Astrocyte (in vitro differentiated cells and primary cell): ENCODE measurements around the gene ERG.

Experiments used
- CTCF ChIP-seq: IDR thresholded peaks from 2 replicates; pipeline ENCODE4 v1.5.1; 2011; ENCODE audit warnings: low read depth, mild to moderate bottlenecking, inconsistent platforms, low read length, moderate library complexity; ENCODE audit not compliant: insufficient read depth
- EZH2 ChIP-seq: IDR thresholded peaks from 2 replicates; pipeline ENCODE4 v1.6.1; 2012; ENCODE audit warnings: mild to moderate bottlenecking, low read length, inconsistent platforms; ENCODE audit not compliant: insufficient read depth

GRCh38 chr21:38354231-38354630, 144.0 kb downstream of the ERG start:
- no peak for TF ChIP-seq CTCF
- TF ChIP-seq EZH2 = no peak
